ENCODE data around the gene DGKI.

DGKI gene

DNA sequence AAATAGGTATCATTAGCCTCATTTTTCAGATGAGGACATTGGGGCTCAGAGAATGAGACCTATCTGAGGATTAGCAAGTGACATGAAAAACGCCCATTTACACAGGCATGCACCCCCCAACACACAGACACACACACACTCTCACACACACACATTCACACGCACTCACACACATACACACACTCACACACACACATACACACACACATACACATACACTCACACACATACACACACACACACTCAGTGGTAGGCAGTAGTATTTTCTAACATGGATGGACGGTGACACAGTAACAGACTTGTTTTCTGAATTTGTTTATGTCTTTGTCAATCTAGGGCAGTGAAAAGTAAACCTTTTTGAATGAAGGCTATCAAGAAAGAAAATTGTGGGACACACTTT, 21.3 kb downstream of the DGKI start:
- CTCF ChIA-PET, result no interaction called here
- TF ChIP-seq NFRKB (IDR thresholded peaks at IDR 0.05), result no peak
- TF ChIP-seq FOXA1 (IDR thresholded peaks at IDR 0.05), result no peak
- no peak for TF ChIP-seq LEF1 (IDR thresholded peaks at IDR 0.05; ENCODE audit: borderline replicate concordance)
- TF ChIP-seq SUZ12 (IDR thresholded peaks at IDR 0.05), result no peak
- TF ChIP-seq L3MBTL2 (conservative IDR thresholded peaks at IDR 0.05), result no peak
- TF ChIP-seq SP1 (IDR thresholded peaks at IDR 0.05), result no peak
- POLR2A ChIA-PET, result no interaction called here
- no peak for DNase-seq (ENCODE audit: extremely low spot score)

GRCh38 chr7:137820677-137821420, 25.9 kb downstream of the DGKI start:
- ChIA-PET CTCF (no interaction called here), POLR2A (no interaction called here)
- DNase-seq (ENCODE audit: extremely low spot score), result no peak
- TF ChIP-seq CTBP1 (IDR thresholded peaks at IDR 0.05; ENCODE audit: borderline replicate concordance) (no peak), SUZ12 (IDR thresholded peaks at IDR 0.05) (no peak), ZNF384 (IDR thresholded peaks at IDR 0.05) (no peak), ARNT (IDR thresholded peaks at IDR 0.05) (no peak), BHLHE40 (IDR thresholded peaks at IDR 0.05; ENCODE audit: borderline replicate concordance) (no peak), LEF1 (IDR thresholded peaks at IDR 0.05; ENCODE audit: borderline replicate concordance) (no peak), TARDBP (IDR thresholded peaks at IDR 0.05) (no peak), ELF4 (IDR thresholded peaks at IDR 0.05) (no peak), FOXA1 (IDR thresholded peaks at IDR 0.05) (no peak), FOXM1 (IDR thresholded peaks at IDR 0.05; ENCODE audit: borderline replicate concordance) (no peak), HDGF (IDR thresholded peaks at IDR 0.05; ENCODE audit: borderline replicate concordance) (no peak), SP1 (IDR thresholded peaks at IDR 0.05) (no peak), PKNOX1 (IDR thresholded peaks at IDR 0.05) (no peak), L3MBTL2 (conservative IDR thresholded peaks at IDR 0.05) (no peak), FOXK2 (IDR thresholded peaks at IDR 0.05) (no peak), NFRKB (IDR thresholded peaks at IDR 0.05) (no peak)

DNA sequence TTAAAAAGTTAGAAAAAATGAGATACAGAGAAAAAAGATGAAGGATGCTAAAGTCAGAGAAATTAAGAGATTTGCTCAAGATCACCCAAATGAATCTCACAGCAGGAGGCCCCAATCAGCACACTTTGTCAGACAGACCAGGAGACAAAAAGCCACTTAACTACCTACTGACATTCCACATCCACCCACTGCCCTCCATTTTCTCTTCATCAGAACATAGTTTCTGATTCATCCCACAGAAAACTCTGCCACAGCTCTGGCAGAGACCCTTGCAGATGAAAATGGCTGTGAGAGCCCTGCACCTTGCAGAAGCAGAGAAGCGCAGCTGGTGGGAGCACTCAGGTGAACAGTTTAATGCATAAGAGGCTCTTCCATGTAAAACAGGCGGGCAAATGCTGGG, 26.6 kb downstream of the DGKI start:
- DNase-seq (ENCODE audit: extremely low spot score), result no peak
- ChIA-PET CTCF (no interaction called here), POLR2A (no interaction called here)
- TF ChIP-seq L3MBTL2 (conservative IDR thresholded peaks at IDR 0.05) (no peak), ZNF384 (IDR thresholded peaks at IDR 0.05) (no peak), PKNOX1 (IDR thresholded peaks at IDR 0.05) (no peak), CTBP1 (IDR thresholded peaks at IDR 0.05; ENCODE audit: borderline replicate concordance) (no peak), SP1 (IDR thresholded peaks at IDR 0.05) (no peak), SUZ12 (IDR thresholded peaks at IDR 0.05) (no peak), HDGF (IDR thresholded peaks at IDR 0.05; ENCODE audit: borderline replicate concordance) (no peak)

DNA sequence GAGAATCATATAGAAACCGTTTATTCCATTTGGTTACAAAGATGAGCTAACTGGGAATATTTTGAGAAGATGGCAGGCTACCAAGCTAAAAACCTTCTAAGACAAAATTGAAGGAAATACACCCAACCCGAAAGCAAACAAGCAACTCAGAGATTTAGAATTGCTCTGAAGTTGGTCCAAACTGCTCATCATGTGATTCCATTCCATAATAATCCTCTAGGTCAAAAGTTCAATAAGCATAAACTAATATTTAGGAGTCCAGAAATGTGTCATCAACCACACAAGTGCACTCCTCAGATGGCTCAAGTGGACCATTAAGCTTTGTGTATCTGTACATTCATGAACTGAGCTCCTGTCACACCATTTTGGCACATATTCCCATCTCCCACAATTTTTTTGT, 28.7 kb downstream of the DGKI start:
- ChIA-PET POLR2A (no interaction called here), CTCF (no interaction called here)
- no peak for DNase-seq (ENCODE audit: extremely low spot score)
- no peak for TF ChIP-seq PKNOX1 (IDR thresholded peaks at IDR 0.05)
- no peak for TF ChIP-seq NFRKB (IDR thresholded peaks at IDR 0.05)
- no peak for TF ChIP-seq CTBP1 (IDR thresholded peaks at IDR 0.05; ENCODE audit: borderline replicate concordance)
- TF ChIP-seq SP1 (IDR thresholded peaks at IDR 0.05), result no peak
- TF ChIP-seq FOXM1 (IDR thresholded peaks at IDR 0.05; ENCODE audit: borderline replicate concordance), result no peak
- no peak for TF ChIP-seq L3MBTL2 (conservative IDR thresholded peaks at IDR 0.05)
- no peak for TF ChIP-seq FOXK2 (IDR thresholded peaks at IDR 0.05)
- no peak for TF ChIP-seq ELF4 (IDR thresholded peaks at IDR 0.05)
- no peak for TF ChIP-seq LEF1 (IDR thresholded peaks at IDR 0.05; ENCODE audit: borderline replicate concordance)
- TF ChIP-seq TARDBP (IDR thresholded peaks at IDR 0.05), result no peak
- TF ChIP-seq FOXA1 (IDR thresholded peaks at IDR 0.05), result no peak
- TF ChIP-seq ZNF384 (IDR thresholded peaks at IDR 0.05), result no peak
- TF ChIP-seq BHLHE40 (IDR thresholded peaks at IDR 0.05; ENCODE audit: borderline replicate concordance), result no peak
- no peak for TF ChIP-seq ARNT (IDR thresholded peaks at IDR 0.05)
- TF ChIP-seq HDGF (IDR thresholded peaks at IDR 0.05; ENCODE audit: borderline replicate concordance), result no peak
- TF ChIP-seq SUZ12 (IDR thresholded peaks at IDR 0.05), result no peak

- CTCF ChIA-PET, result no interaction called here
Measured at GRCh38 chr7:137816696-137817320, 30.0 kb downstream of the DGKI start.

DNA sequence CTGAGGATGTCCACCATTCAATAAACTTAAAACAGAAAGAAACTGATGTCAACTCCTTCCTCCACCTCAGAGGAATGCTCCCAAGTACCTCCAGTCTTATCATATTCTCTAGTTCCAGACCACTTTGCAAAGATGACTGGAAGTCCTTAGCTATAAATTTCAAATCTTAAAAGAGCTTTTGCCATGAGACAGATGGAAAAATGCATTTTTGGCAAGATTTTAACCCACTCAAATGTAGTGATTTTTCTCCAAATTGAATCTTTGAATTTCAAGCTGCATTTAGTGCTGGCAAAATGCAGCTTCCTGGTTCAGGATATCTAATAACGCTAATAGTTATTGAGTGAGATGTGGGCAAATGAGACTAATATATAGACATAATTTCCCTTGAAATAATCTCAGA, 33.2 kb downstream of the DGKI start:
- TF ChIP-seq FOXM1 (IDR thresholded peaks at IDR 0.05; ENCODE audit: borderline replicate concordance), result no peak
- TF ChIP-seq L3MBTL2 (conservative IDR thresholded peaks at IDR 0.05), result no peak
- no peak for TF ChIP-seq TARDBP (IDR thresholded peaks at IDR 0.05)
- no peak for TF ChIP-seq SP1 (IDR thresholded peaks at IDR 0.05)
- TF ChIP-seq ARNT (IDR thresholded peaks at IDR 0.05), result no peak
- no peak for TF ChIP-seq LEF1 (IDR thresholded peaks at IDR 0.05; ENCODE audit: borderline replicate concordance)
- no peak for TF ChIP-seq HDGF (IDR thresholded peaks at IDR 0.05; ENCODE audit: borderline replicate concordance)
- TF ChIP-seq FOXK2 (IDR thresholded peaks at IDR 0.05), result no peak
- TF ChIP-seq BHLHE40 (IDR thresholded peaks at IDR 0.05; ENCODE audit: borderline replicate concordance), result no peak
- no peak for TF ChIP-seq ELF4 (IDR thresholded peaks at IDR 0.05)
- TF ChIP-seq NFRKB (IDR thresholded peaks at IDR 0.05), result no peak
- TF ChIP-seq ZNF384 (IDR thresholded peaks at IDR 0.05), result no peak
- TF ChIP-seq CTBP1 (IDR thresholded peaks at IDR 0.05; ENCODE audit: borderline replicate concordance), result no peak
- TF ChIP-seq PKNOX1 (IDR thresholded peaks at IDR 0.05), result no peak
- no peak for TF ChIP-seq FOXA1 (IDR thresholded peaks at IDR 0.05)
- CTCF ChIA-PET, result no interaction called here
- DNase-seq (ENCODE audit: extremely low spot score), result no peak
- POLR2A ChIA-PET, result no interaction called here

More at GRCh38 chr7:137816696-137817320, 30.0 kb downstream of the DGKI start:
- POLR2A ChIA-PET, result no interaction called here
- TF ChIP-seq CTBP1 (IDR thresholded peaks at IDR 0.05; ENCODE audit: borderline replicate concordance) (no peak), FOXA1 (IDR thresholded peaks at IDR 0.05) (no peak)
- DNase-seq (ENCODE audit: extremely low spot score), result no peak
